Measurements from ENCODE around the gene KRTAP10-2.

The KRTAP10-2 gene

GRCh38 chr21:44537930-44538911 is 13.1 kb downstream of the KRTAP10-2 start:
- DNase-seq: no peak

- DNase-seq: no peak
These were observed 15.3 kb downstream of the KRTAP10-2 start for GRCh38 chr21:44535963-44536362.

GRCh38 chr21:44534688-44535087 is 16.6 kb downstream of the KRTAP10-2 start:
- DNase-seq: no peak

GRCh38 chr21:44533891-44534627 is 17.2 kb downstream of the KRTAP10-2 start:
- DNase-seq: no peak

- DNase-seq: no peak
These were observed 18.0 kb downstream of the KRTAP10-2 start for GRCh38 chr21:44533121-44533890.

GRCh38 chr21:44532712-44533111 is 18.6 kb downstream of the KRTAP10-2 start:
- no peak for DNase-seq

GRCh38 chr21:44531606-44532564 is 19.4 kb downstream of the KRTAP10-2 start:
- no peak for DNase-seq

- DNase-seq: no peak
These were observed 20.3 kb downstream of the KRTAP10-2 start for GRCh38 chr21:44530903-44531605.

- DNase-seq: no peak
These were observed 20.9 kb downstream of the KRTAP10-2 start for GRCh38 chr21:44530221-44530902.

GRCh38 chr21:44529503-44530125 is 21.7 kb downstream of the KRTAP10-2 start:
- no peak for DNase-seq

GRCh38 chr21:44529011-44529421 is 22.3 kb downstream of the KRTAP10-2 start:
- DNase-seq: no peak

GRCh38 chr21:44528634-44528995 is 22.7 kb downstream of the KRTAP10-2 start:
- no peak for DNase-seq

GRCh38 chr21:44527983-44528633 is 23.2 kb downstream of the KRTAP10-2 start:
- DNase-seq: no peak

- DNase-seq: no peak
These were observed 23.9 kb downstream of the KRTAP10-2 start for GRCh38 chr21:44527156-44527982.

GRCh38 chr21:44526096-44526997 is 25.0 kb downstream of the KRTAP10-2 start:
- no peak for DNase-seq

GRCh38 chr21:44525391-44526095 is 25.8 kb downstream of the KRTAP10-2 start:
- no peak for DNase-seq
